ENCODE results near the gene PLD1. TPM values are rescaled to one million over a fixed set of nuclear protein-coding genes. Genes with fewer than 3 reads are reported as not detected.

The PLD1 gene
- total RNA-seq, 1 donor from 2014 or later, result 20.4 TPM

DNA sequence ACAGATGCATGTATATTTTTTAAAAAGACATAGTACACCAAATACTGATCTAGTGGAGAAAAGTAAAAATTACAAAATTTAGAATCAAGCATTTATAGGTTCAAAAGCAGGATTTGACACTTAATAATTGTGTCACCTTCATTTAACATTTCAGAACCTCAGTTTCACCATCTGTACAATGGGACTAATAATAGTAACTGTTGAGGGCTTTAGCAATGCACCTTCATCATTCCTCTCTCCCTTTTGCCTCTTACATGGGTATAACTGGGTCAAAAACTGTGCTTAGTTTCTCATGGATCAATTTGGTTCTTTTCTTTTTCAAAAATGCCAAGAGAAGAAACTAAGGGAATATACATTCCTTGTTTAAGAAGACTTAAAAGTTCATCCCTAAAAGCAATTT is 27.4 kb upstream of the PLD1 start:
- no peak for DNase-seq (ENCODE audit: low read depth)

DNA sequence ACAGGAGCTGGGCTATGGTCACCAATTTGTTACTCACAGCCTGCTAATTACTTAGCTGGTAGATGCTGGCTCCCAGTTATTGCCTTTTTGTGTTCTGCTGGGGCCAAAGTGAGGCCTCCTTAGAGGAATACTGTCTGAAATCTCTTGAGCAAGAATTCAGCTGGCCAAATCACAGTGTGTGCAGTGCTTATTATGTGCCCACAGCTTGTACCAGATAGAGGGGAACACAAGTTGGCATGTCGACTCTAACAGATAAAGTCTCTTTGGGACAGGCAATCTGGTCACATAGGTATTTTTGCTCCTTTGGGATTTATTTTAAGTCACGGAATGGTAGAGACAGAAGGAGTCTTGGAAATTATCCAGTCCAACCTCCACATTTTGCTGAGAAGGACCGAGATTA is 26.6 kb upstream of the PLD1 start:
- DNase-seq (ENCODE audit: low read depth), result no peak

DNA sequence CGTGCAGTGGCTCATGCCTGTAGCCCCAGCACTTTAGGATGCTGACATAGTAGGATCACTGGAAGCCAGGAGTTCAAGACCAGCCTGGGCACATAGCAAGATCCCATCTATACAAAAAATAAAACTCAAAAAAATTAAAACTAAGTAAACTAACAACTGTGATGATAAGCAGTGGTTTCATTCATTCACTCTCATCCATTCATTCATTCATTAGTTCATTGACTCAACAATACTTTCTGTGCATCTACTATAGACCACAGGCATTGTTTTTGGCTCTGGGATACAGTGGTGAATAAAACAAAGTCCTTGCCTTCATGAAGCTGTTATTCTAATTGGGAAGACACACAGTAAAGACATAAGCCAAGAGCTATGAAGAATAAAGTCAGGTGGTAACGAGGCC is 25.3 kb upstream of the PLD1 start:
- no peak for DNase-seq (ENCODE audit: low read depth)

DNA sequence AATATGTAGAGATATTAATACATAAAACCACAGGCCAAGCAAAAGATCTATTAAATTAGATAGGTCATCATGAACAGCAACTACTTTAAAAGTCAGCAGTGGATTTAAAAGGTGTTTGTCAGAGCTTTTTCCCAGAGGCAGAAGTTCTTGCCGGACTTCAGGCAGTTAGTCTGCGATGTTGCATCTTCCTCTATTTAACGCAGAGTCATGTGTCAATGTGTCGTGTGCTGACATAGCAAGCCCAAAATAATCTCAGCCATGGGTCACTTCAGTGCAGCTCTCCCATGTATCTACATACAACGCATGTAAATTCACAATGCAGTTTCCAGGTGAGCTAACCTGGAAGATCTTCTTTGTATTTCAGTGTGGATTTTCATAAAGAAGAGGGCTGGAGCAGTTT is 24.8 kb upstream of the PLD1 start:
- DNase-seq (ENCODE audit: low read depth), result no peak

DNA sequence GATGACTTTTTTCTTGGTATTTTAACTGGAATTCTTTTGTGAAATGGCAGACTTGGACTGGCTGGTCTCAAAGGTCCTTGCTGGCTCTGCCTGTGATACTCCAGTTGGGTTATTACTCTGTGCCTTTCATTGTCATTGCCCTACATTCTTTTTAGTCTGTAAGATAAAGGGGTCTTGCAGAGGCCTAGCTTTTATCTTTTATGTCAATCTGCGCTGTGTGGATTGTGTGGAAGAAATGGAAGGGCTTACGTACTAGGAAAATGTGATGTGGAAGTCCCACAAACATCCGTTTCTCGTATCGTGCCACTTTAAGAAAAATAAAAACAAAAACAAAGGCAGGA is 24.1 kb upstream of the PLD1 start:
- no peak for DNase-seq (ENCODE audit: low read depth)

DNA sequence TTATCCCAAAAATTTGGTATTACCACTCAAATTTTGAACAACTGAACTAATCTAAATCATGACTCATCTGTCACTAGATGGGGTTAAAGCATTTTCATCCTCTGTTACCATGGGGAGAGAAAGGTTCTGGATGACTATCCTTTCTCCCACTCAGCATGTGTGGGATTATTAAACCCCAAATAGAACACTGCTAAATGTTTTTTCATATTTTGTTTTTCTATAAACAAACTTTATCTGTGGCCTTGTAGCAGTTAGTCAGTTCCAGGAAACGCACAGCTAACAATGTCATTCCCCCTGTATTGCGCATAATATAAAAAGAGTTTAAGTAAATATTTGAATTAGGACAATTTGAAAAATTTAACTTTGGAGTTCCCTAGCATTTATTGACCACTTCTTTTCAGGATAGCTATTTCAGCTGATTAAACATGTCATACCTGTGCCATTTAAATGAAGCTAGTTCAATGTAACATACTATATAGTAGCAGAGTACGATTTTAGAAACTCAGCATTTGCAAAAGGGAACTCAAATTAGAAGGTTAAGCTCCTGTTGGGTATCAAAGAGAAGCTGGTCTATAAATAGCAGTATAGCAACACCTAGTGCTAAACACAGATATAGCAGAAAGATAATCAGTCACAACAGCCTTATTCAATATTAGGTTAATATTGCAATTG is 23.6 kb upstream of the PLD1 start:
- DNase-seq (ENCODE audit: low read depth), result peak; percentile 56

DNA sequence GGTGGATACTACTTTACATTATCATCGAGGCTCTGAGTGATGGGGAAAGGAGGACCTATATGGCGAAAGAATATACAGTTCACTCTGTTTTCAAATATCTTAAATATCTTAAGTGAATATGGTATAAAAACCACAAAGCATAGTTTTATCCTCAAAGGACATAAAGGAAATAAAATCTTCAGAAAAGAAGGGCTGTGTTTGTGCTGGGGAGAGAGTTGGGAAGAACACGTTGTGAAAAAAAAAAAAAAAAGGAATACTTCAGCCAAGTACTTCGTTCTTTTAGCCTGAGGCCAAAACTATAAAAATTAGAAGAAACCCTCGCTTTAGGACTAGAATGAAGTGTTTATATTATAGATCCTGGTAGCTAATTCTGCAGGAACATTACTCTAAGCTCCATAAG is 22.7 kb upstream of the PLD1 start:
- no peak for DNase-seq (ENCODE audit: low read depth)

DNA sequence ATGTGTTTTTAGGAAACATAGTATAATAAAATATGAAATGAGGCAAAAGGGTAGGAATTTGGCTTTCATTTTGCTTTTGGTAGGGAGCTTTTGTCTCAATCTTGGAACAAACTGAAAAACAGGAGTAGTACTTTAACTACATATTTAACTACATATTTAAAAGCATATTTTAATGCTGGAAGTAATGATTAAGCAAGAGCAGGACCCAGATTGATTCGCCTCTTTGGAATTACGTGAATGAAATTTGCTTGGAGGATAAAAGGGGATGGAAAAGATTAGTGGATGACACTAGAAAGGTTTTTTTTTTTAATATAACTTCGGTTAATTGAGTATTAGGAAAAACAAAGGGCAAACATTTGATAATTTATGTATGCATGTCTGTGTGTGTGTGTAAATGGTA is 21.7 kb upstream of the PLD1 start:
- DNase-seq (ENCODE audit: low read depth), result no peak

DNA sequence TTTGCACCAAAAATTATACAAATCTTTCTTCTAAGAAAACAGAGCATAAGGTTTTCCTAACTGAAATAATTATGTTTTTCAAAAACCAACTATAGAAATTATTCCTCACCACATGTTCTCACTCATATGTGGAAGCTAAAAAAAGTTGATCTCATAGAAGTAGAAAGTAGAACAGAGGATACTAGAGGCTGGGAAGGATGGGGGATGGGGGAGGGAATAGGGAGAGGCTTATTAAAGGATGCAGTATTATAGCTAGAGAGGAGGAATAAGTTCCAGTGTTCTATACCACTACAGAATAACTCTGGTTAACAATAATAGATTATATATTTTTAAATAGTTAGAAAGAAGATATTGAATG is 20.2 kb upstream of the PLD1 start:
- DNase-seq (ENCODE audit: low read depth), result no peak

DNA sequence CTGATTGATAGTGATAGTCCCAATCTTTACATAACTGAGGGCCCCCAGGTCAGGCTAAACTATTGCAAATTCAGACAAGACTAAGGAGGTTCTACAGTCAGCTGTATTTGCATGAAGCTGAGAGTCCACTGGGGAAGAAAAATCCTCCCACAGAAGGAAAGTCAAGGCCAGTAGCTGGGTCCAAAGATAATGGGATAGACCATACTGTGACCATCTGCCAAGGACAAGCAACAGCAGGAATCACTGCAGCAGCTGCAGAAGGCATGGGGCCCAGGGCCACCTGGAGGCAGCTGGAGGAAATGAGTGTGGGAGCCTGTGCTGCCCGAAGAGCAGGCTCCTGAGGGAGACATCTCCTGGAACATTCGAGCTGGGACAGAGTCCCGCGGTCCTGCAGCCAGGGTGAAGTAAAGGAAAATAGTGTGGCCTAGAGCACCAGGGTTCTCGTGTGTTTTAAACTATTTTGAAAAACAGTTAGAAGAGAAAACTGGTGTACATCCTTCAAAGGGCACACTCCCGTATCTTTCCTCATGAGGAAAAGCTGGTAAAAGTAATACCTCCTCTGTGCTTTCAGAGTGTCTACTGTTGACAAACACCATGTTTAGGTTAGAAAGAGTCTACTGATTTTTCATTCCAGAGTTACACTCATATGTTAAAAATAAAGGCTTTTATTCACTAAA is 19.7 kb upstream of the PLD1 start:
- peak; percentile 69 for DNase-seq (ENCODE audit: low read depth)

DNA sequence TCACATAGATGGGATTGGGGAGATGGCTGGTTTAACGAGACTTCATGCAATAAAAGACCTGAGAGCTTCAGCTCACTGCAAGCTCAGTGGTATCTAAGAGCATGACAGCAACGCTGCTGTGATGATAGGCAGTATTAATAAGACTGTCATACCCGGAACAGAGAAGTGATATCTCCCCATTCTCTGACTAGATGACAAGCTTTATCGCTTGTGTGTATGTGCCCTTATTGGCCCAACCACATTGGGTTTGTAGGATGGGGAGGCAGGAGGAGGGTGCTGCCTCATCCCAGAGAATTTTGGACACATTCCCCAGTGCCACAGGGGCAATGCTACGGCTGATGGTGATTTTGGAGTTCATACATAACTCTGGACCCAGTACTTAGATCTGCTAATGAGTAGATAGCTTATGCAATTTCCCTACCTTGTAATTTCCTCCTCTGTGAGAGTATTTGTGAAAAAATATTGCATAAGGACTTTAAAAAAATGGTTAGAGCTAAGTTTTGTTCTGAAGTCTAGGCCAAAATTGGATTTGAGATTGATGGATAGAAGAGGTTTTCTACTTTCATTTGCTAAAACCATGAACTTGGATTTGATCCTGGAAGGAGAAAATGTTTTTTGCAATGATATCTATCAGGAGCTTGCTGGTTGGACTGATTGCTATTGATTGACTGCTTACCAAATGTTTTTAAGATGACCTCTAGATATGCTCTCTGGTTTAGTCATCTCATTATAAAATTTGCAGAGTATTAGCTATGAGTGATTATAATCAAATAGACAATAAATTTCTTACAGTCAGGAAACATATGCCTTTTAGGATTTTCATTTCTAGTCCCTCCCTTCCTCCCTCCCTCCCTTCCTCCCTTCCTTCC is 18.9 kb upstream of the PLD1 start:
- no peak for DNase-seq (ENCODE audit: low read depth)

DNA sequence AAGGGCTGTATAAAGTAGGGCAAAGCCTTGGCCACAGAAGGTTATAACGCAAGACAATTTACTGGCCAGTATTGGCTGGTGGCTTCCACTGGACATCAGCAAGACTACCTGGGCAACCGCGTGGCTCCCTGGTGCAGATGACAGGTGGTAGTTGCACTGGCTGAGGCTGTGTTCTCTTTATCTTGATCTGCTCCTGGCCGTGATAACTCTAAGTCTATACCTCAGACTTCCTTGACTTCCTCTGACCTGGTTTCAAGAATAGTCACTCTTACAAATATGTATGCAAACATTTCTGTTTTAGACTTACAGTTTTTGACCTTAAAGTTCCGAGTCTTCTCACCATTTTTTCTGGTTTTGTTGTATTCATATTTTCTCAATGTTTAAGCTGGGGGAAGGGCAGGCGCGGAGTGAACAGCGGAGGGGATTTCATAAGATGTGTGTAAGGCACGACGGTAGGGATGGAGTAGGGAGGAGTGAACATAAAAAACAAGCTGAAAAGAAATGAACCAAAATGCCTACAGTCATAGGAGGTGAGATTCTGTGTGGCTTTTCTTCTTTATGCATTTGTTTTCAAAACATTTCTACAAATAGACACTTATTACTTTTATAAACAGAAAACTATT is 17.7 kb upstream of the PLD1 start:
- DNase-seq (ENCODE audit: low read depth), result no peak

DNA sequence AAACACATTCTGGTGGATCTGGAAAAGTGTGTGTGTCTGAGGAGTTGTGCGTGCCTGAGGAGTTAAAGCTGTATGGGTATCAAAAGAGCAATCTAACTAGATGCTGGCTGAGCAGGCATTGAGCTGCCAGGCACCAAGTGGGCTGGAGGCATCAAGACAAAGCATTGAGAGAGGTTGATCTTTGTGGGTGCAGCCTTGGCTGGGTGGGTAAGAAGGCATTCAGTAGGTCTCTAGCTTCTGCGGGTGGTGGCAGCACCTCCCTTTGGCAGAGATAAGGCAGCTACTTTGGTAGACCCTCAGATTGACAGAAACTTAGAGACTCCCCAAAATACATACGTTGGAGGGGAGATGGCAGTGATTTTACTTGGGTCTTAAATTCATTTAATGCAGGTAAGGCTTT is 17.1 kb upstream of the PLD1 start:
- no peak for DNase-seq (ENCODE audit: low read depth)

DNA sequence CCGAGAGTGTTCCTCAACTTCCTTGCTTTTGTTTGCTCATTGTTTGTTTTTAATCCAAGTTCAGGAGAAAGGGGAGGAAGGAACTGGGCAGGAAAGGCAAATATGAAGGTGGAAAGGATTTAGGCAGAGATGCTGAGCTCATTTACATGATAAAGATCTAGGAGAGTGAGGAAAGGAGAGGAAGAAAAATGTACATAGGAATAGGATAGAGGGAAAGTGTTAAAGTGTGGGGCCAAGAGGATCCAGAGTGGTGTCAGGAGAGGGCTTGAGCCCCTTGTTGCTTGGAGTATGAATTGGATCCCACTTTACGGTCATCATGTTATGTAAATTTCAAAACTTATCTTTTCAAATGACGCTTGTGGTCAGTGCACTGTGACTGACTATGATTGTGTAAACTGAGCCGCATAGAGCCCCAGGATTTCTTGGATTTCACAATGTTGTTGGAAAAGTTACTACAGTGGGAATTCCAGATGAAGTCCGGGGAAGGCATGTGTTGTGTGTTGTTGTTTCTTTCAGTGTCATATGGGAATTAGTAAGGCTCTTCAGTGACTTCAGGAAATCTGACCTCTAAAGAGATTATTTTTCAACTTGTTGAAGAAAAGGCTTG is 15.0 kb upstream of the PLD1 start:
- DNase-seq (ENCODE audit: low read depth), result peak; percentile 81

DNA sequence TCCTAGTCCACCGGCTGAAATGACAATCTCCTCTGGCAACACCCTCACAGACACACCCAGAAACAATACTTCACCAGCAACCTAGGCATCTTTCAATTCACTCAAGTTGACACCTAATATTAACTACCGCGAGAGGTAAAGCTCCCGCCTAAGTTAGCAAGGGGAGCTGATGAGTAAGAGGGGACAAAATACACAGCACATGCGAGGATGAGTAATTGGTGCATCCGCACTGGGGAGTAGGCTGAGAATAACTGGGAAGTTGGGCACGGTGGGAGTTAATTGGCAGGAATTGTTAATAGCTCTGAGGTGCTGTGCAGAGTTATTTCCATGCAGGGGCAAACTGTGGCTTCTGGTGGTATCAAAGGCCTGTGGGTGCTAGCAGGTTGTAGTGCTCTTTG is 14.5 kb upstream of the PLD1 start:
- DNase-seq (ENCODE audit: low read depth), result peak; percentile 54

DNA sequence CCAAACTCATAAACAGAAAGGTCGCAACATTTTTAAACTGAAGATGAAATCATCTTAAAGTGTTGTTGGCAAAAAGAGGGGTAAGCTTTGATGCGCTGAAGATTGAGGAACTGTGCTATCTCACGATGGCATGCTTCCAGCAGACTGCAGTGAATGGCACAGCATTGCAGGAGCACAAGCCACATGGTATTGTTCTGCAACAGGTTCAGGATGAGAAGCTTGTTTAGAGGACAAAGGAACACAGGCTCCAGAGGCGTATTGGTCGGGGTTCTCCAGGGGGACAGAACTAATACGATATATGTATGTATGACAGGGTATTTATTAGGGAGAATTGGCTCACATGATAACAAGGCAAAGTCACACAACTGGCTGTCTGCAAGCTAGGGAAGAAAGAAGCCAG is 13.8 kb upstream of the PLD1 start:
- DNase-seq (ENCODE audit: low read depth), result no peak

DNA sequence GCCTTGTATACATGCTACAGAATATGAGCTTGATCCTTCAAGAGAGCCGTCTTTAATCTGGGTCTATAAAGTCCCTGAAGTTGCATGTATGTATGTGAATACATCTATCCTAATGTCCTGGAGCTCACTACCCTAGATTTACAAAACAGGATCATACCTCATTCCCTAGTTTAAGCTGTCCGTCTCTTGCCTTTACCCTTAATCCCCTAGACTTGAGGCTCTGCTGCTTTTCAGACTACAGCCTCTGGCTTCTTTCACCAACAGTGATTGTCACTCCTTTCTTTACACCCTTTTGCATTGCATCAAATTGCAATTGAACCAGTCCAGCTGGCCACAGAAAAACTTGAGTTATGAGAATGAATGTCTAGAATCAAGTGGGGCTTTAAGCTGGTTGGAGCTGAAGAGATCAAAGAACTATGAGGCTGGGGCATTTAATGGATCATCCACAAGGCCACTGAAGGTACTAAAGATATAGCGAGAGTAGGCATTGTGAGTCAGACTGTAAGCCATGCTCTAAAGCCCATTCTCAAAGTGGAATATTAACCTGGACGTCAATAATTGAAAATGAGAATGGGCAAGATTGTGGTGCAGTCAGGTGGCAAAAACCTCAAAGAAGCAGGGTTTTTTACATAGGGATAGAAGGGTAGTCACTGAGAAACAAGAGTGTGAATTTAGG is 12.3 kb upstream of the PLD1 start:
- DNase-seq (ENCODE audit: low read depth), result peak; percentile 97

DNA sequence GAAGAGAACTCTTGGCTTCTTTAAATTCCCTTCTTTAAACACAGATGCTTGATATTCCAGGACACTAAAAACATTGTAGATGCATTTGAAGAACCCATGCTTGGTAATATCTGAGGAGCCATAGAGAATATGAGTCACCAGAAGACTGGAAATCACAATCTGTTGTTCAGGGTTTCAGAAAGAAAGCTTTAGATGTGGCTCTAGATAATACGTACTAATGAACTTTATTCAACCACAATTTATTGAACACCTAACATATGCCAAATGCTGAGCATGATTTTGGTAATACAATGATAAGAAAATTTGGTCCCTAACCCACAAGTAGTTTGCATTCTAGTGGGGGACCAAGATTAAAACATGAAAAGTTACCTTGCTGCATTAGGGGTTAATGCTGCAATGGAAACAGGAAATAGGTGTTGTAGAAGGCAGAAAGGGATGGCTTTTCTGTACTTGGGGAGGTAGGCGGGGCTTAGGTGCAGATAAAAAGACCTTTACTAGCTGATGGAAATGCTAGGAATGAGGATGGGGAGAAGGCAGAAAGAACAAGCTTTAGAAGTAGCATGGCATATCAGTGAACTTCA is 11.6 kb upstream of the PLD1 start:
- DNase-seq (ENCODE audit: low read depth), result no peak

DNA sequence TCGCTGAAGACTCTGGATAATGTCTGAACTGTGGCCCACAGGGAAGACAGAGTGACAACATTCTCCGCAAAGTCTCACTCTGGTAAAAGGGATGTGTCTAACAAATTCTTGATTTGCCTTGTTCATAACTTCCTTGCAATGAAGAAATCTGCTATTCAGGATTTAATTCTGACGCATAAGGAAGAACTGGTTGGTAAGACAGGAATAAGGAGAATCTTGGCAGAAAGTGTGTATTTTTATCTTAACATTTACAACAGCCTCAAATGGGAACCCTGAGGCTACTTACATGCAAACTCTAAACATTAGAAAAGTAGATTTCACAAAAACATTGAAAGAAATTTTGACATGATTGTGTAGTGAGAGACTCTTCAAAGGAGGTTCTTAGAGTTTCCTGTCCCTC is 10.8 kb upstream of the PLD1 start:
- no peak for DNase-seq (ENCODE audit: low read depth)

DNA sequence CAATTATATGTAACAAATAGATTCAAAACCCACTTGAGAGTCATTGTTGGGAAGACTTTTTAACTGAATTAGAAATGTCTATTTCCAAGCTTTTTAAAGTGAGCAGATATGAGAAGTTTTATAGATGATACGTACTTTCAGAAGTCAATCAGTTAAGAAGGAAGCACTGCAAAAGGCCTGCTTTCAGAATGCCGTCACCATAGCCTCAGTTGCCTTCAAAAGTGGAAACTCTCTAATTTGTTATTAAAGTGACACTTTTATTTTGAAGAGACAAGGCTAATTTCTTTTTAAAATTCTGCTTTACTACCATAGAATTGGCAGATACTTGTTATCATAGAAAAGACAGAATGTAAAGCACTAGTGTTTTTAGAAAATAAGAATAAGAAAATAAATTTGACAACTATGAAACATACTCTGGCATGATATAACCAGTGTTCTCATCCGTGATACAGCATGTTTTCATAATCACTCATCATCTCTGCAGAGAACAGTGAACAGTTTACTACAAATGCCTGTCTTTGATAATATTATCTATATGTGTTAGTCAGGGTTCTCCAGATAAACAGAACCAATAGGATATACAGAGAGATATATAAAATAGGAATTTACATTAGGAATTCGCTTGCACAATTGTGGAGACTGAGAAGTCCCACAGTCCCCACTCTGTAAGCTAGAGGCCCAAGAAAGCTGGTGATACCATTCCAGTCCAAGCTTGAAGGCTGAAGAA is 7.0 kb upstream of the PLD1 start:
- DNase-seq (ENCODE audit: low read depth), result no peak

All from renal cortical epithelial cell (primary cell).